HEK293 (cell line): ENCODE results near the gene PHAX.

Experiments
- CTCF ChIA-PET: fragments of 350-600 bp; formaldehyde crosslinking; extraction: SDS; loops from one replicate; lab custom pipeline; 2021; ENCODE audit warnings: antibody characterized with exemption; lab: Yijun Ruan, JAX
- POLR2A ChIA-PET: fragments of 300-600 bp; formaldehyde crosslinking; extraction: SDS; loops from one replicate; lab custom pipeline; 2020; ENCODE audit warnings: antibody characterized with exemption, inconsistent platforms; lab: Yijun Ruan, JAX
- H3K27ac ChIP-seq: fragments of 200-500 bp; sonication (Bioruptor generic); 2 replicates; pipeline ENCODE4 v1.5.1; 2014; ENCODE audit warnings: low read depth, low read length, control low read depth, inconsistent platforms; ENCODE audit errors: extremely low read depth
- H3K36me3 ChIP-seq, 2 experiments: fragments of 200-500 bp in 1 of 2; sonication (Bioruptor generic) in 1 of 2; 1 replicate in 1 of 2; 2 replicates in 1 of 2; pipeline ENCODE4 v1.5.1; 2014 to 2017; ENCODE audit warnings: inconsistent platforms in 2 of 2, low read length in 2 of 2; ENCODE audit not compliant: control insufficient read depth in 2 of 2, insufficient read depth in 1 of 2
- H3K4me1 ChIP-seq: fragments of 200-500 bp; sonication (Bioruptor generic); 2 replicates; pipeline ENCODE4 v1.5.1; 2014; ENCODE audit warnings: mild to moderate bottlenecking, low read length, inconsistent platforms; ENCODE audit not compliant: control insufficient read depth, insufficient read depth
- H3K4me3 ChIP-seq: 2 replicates; pipeline ENCODE4 v1.5.1; 2011; ENCODE audit warnings: low read depth, mild to moderate bottlenecking, control low read depth, low read length, moderate library complexity
- H3K9me3 ChIP-seq: fragments of 200-500 bp; sonication (Bioruptor generic); 2 replicates; pipeline ENCODE4 v1.5.1; 2014; ENCODE audit warnings: low read depth, low read length, inconsistent platforms; ENCODE audit not compliant: control insufficient read depth, insufficient read depth
- SETDB1 ChIP-seq: IDR thresholded peaks from one replicate; pipeline ENCODE4 v1.6.1; 2017; ENCODE audit warnings: mild to moderate bottlenecking, low read length, moderate library complexity, mixed read lengths; ENCODE audit not compliant: insufficient read length
- TRIM28 ChIP-seq: IDR thresholded peaks from 2 replicates; pipeline ENCODE4 v1.6.1; 2011; ENCODE audit warnings: low read length, control low read depth, borderline replicate concordance
- ZNF16 ChIP-seq: fragments of 450-650 bp; formaldehyde crosslinking; IDR thresholded peaks from 2 replicates; pipeline ENCODE4 v1.5.1; 2016; ENCODE audit warnings: low read depth, missing biosample characterization, missing genetic modification characterization
- ZNF2 ChIP-seq: fragments of 450-650 bp; formaldehyde crosslinking; IDR thresholded peaks from 2 replicates; pipeline ENCODE4 v1.5.1; 2016; ENCODE audit warnings: missing biosample characterization, missing genetic modification characterization
- ZNF473 ChIP-seq: fragments of 450-650 bp; formaldehyde crosslinking; IDR thresholded peaks from 2 replicates; pipeline ENCODE4 v1.5.1; 2017; ENCODE audit warnings: missing biosample characterization, missing genetic modification characterization
- ZNF529 ChIP-seq: fragments of 450-650 bp; formaldehyde crosslinking; IDR thresholded peaks from 2 replicates; pipeline ENCODE4 v1.5.1; 2017; ENCODE audit warnings: missing genetic modification characterization, missing biosample characterization; ENCODE audit not compliant: insufficient replicate concordance
- ZNF548 ChIP-seq: fragments of 450-650 bp; formaldehyde crosslinking; IDR thresholded peaks from 2 replicates; pipeline ENCODE4 v1.5.1; 2016; ENCODE audit warnings: missing biosample characterization, missing genetic modification characterization
- ZNF792 ChIP-seq: fragments of 450-650 bp; formaldehyde crosslinking; IDR thresholded peaks from 2 replicates; pipeline ENCODE4 v1.5.1; 2016; ENCODE audit warnings: missing biosample characterization, missing genetic modification characterization
- TF ChIP-seq, protein P1 (sequence below): fragments of 450-650 bp; formaldehyde crosslinking; IDR thresholded peaks from 2 replicates; pipeline ENCODE4 v1.5.1; 2016; ENCODE audit warnings: missing biosample characterization, missing genetic modification characterization
- TF ChIP-seq, protein P2 (sequence below): fragments of 450-650 bp; formaldehyde crosslinking; IDR thresholded peaks from 2 replicates; pipeline ENCODE4 v1.5.1; 2016; ENCODE audit warnings: missing biosample characterization, missing genetic modification characterization, borderline replicate concordance
- TF ChIP-seq, protein P3 (sequence below): fragments of 450-650 bp; formaldehyde crosslinking; IDR thresholded peaks from 2 replicates; pipeline ENCODE4 v1.5.1; 2016; ENCODE audit warnings: missing biosample characterization, missing genetic modification characterization, borderline replicate concordance
- TF ChIP-seq, protein P4 (sequence below): fragments of 450-650 bp; formaldehyde crosslinking; IDR thresholded peaks from 2 replicates; pipeline ENCODE4 v1.5.1; 2016; ENCODE audit warnings: missing biosample characterization, missing genetic modification characterization
- TF ChIP-seq, protein P5 (sequence below): fragments of 450-650 bp; formaldehyde crosslinking; IDR thresholded peaks from 2 replicates; pipeline ENCODE4 v1.5.1; 2016; ENCODE audit warnings: missing biosample characterization, missing genetic modification characterization, borderline replicate concordance
- TF ChIP-seq, protein P6 (sequence below): sonication (generic); formaldehyde crosslinking; IDR thresholded peaks from 2 replicates; pipeline ENCODE4 v1.8.1; 2022; ENCODE audit warnings: mild to moderate bottlenecking, moderate library complexity, missing genetic modification reagents

Gene PHAX

DNA sequence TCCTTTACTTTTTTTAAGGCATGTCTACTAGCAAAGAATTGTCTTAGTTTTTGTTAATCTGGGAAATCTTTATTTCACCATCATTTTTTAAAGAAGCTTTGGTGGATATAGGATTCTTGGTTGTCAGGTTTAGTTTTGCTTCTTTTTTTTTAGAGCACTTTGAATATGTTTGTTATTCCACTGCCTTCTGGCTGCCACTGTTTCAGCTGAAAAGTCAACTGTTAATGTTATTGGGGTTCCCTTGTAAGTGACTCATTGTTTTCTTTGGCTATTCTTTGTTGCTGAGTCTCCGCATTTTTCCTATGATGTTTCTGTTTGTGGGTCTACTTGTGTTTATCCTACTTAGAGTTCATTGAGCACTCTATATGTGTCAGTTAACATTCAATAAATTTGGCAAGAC is 44.4 kb downstream of the PHAX start:
- no peaks in the 10 kb centered on the region for H3K4me1 ChIP-seq
- no peak overlapping the region for H3K27ac ChIP-seq
- no peaks in the 10 kb centered on the region for H3K36me3 ChIP-seq
- CTCF ChIA-PET = no interaction called here
- H3K9me3 ChIP-seq = no peaks in the 10 kb centered on the region
- no peak overlapping the region for H3K4me3 ChIP-seq
- POLR2A ChIA-PET = no interaction called here
- TF ChIP-seq, protein P1, sequence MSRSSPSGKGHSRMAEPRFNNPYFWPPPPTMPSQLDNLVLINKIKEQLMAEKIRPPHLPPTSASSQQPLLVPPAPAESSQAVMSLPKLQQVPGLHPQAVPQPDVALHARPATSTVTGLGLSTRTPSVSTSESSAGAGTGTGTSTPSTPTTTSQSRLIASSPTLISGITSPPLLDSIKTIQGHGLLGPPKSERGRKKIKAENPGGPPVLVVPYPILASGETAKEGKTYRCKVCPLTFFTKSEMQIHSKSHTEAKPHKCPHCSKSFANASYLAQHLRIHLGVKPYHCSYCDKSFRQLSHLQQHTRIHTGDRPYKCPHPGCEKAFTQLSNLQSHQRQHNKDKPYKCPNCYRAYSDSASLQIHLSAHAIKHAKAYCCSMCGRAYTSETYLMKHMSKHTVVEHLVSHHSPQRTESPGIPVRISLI = peak; percentile 60; the same call in 1 of the 2 replicates
- peak; percentile 96 for TF ChIP-seq SETDB1
- no peak for TF ChIP-seq ZNF16 (tag by site-specific recombination)
- TF ChIP-seq, protein P2, sequence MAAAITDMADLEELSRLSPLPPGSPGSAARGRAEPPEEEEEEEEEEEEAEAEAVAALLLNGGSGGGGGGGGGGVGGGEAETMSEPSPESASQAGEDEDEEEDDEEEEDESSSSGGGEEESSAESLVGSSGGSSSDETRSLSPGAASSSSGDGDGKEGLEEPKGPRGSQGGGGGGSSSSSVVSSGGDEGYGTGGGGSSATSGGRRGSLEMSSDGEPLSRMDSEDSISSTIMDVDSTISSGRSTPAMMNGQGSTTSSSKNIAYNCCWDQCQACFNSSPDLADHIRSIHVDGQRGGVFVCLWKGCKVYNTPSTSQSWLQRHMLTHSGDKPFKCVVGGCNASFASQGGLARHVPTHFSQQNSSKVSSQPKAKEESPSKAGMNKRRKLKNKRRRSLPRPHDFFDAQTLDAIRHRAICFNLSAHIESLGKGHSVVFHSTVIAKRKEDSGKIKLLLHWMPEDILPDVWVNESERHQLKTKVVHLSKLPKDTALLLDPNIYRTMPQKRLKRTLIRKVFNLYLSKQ (tag by site-specific recombination) = no peak

DNA sequence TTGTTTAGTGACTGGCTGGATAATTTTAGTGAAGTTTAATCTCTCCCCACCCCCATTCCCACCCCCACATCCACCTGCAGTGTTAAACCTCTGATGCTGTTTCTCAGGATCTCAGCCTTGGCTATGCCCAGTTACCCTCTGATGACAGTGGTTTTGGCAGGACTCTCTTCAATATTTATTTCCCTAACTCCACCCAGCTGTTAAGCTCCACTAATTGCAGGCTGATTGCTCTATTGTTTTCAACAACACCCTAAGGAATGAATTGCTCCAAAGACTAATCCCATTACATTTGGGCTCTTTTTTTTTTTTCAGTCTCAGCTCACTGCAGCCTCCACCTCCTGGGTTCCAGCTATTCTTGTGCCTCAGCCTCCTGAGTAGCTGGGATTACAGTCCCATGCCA is 46.3 kb downstream of the PHAX start:
- ChIA-PET POLR2A (no interaction called here), CTCF (no interaction called here)
- no peaks in the 10 kb centered on the region for H3K4me1 ChIP-seq
- H3K9me3 ChIP-seq = no peaks in the 10 kb centered on the region
- no peak overlapping the region for H3K27ac ChIP-seq
- TF ChIP-seq ZNF2 (tag by site-specific recombination) = no peak
- TF ChIP-seq, protein P3, sequence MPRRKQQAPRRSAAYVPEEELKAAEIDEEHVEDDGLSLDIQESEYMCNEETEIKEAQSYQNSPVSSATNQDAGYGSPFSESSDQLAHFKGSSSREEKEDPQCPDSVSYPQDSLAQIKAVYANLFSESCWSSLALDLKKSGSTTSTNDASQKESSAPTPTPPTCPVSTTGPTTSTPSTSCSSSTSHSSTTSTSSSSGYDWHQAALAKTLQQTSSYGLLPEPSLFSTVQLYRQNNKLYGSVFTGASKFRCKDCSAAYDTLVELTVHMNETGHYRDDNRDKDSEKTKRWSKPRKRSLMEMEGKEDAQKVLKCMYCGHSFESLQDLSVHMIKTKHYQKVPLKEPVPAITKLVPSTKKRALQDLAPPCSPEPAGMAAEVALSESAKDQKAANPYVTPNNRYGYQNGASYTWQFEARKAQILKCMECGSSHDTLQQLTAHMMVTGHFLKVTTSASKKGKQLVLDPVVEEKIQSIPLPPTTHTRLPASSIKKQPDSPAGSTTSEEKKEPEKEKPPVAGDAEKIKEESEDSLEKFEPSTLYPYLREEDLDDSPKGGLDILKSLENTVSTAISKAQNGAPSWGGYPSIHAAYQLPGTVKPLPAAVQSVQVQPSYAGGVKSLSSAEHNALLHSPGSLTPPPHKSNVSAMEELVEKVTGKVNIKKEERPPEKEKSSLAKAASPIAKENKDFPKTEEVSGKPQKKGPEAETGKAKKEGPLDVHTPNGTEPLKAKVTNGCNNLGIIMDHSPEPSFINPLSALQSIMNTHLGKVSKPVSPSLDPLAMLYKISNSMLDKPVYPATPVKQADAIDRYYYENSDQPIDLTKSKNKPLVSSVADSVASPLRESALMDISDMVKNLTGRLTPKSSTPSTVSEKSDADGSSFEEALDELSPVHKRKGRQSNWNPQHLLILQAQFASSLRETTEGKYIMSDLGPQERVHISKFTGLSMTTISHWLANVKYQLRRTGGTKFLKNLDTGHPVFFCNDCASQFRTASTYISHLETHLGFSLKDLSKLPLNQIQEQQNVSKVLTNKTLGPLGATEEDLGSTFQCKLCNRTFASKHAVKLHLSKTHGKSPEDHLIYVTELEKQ (tag by site-specific recombination) = no peak
- no peak for TF ChIP-seq ZNF473 (tag by site-specific recombination)
- TF ChIP-seq, protein P4, sequence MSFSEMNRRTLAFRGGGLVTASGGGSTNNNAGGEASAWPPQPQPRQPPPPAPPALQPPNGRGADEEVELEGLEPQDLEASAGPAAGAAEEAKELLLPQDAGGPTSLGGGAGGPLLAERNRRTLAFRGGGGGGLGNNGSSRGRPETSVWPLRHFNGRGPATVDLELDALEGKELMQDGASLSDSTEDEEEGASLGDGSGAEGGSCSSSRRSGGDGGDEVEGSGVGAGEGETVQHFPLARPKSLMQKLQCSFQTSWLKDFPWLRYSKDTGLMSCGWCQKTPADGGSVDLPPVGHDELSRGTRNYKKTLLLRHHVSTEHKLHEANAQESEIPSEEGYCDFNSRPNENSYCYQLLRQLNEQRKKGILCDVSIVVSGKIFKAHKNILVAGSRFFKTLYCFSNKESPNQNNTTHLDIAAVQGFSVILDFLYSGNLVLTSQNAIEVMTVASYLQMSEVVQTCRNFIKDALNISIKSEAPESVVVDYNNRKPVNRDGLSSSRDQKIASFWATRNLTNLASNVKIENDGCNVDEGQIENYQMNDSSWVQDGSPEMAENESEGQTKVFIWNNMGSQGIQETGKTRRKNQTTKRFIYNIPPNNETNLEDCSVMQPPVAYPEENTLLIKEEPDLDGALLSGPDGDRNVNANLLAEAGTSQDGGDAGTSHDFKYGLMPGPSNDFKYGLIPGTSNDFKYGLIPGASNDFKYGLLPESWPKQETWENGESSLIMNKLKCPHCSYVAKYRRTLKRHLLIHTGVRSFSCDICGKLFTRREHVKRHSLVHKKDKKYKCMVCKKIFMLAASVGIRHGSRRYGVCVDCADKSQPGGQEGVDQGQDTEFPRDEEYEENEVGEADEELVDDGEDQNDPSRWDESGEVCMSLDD = no peak
- TF ChIP-seq ZNF792 (tag by site-specific recombination) = no peak
- no peak for TF ChIP-seq TRIM28
- TF ChIP-seq, protein P5, sequence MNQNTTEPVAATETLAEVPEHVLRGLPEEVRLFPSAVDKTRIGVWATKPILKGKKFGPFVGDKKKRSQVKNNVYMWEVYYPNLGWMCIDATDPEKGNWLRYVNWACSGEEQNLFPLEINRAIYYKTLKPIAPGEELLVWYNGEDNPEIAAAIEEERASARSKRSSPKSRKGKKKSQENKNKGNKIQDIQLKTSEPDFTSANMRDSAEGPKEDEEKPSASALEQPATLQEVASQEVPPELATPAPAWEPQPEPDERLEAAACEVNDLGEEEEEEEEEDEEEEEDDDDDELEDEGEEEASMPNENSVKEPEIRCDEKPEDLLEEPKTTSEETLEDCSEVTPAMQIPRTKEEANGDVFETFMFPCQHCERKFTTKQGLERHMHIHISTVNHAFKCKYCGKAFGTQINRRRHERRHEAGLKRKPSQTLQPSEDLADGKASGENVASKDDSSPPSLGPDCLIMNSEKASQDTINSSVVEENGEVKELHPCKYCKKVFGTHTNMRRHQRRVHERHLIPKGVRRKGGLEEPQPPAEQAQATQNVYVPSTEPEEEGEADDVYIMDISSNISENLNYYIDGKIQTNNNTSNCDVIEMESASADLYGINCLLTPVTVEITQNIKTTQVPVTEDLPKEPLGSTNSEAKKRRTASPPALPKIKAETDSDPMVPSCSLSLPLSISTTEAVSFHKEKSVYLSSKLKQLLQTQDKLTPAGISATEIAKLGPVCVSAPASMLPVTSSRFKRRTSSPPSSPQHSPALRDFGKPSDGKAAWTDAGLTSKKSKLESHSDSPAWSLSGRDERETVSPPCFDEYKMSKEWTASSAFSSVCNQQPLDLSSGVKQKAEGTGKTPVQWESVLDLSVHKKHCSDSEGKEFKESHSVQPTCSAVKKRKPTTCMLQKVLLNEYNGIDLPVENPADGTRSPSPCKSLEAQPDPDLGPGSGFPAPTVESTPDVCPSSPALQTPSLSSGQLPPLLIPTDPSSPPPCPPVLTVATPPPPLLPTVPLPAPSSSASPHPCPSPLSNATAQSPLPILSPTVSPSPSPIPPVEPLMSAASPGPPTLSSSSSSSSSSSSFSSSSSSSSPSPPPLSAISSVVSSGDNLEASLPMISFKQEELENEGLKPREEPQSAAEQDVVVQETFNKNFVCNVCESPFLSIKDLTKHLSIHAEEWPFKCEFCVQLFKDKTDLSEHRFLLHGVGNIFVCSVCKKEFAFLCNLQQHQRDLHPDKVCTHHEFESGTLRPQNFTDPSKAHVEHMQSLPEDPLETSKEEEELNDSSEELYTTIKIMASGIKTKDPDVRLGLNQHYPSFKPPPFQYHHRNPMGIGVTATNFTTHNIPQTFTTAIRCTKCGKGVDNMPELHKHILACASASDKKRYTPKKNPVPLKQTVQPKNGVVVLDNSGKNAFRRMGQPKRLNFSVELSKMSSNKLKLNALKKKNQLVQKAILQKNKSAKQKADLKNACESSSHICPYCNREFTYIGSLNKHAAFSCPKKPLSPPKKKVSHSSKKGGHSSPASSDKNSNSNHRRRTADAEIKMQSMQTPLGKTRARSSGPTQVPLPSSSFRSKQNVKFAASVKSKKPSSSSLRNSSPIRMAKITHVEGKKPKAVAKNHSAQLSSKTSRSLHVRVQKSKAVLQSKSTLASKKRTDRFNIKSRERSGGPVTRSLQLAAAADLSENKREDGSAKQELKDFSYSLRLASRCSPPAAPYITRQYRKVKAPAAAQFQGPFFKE (tag by site-specific recombination) = no peak
- no peak for TF ChIP-seq ZNF529
- TF ChIP-seq, protein P6, sequence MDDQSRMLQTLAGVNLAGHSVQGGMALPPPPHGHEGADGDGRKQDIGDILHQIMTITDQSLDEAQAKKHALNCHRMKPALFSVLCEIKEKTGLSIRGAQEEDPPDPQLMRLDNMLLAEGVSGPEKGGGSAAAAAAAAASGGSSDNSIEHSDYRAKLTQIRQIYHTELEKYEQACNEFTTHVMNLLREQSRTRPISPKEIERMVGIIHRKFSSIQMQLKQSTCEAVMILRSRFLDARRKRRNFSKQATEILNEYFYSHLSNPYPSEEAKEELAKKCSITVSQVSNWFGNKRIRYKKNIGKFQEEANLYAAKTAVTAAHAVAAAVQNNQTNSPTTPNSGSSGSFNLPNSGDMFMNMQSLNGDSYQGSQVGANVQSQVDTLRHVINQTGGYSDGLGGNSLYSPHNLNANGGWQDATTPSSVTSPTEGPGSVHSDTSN = no peak
- no peak for TF ChIP-seq ZNF548 (tag by site-specific recombination)
- TF ChIP-seq, all 188 proteins: peak for 0
- no peak overlapping the region for H3K4me3 ChIP-seq
- no peaks in the 10 kb centered on the region for H3K36me3 ChIP-seq
